HEK293 (cell line): Measurements from ENCODE around the gene PSMB1.

Experiments used
- CTCF ChIA-PET: fragments of 350-600 bp; formaldehyde crosslinking; extraction: SDS; loops from one replicate; lab custom pipeline; 2021; ENCODE audit warnings: antibody characterized with exemption; lab: Yijun Ruan, JAX
- POLR2A ChIA-PET: fragments of 300-600 bp; formaldehyde crosslinking; extraction: SDS; loops from one replicate; lab custom pipeline; 2020; ENCODE audit warnings: antibody characterized with exemption, inconsistent platforms; lab: Yijun Ruan, JAX
- H3K27ac ChIP-seq: fragments of 200-500 bp; sonication (Bioruptor generic); 2 replicates; pipeline ENCODE4 v1.5.1; 2014; ENCODE audit warnings: low read depth, low read length, control low read depth, inconsistent platforms; ENCODE audit errors: extremely low read depth
- H3K36me3 ChIP-seq, 2 experiments: fragments of 200-500 bp in 1 of 2; sonication (Bioruptor generic) in 1 of 2; 1 replicate in 1 of 2; 2 replicates in 1 of 2; pipeline ENCODE4 v1.5.1; 2014 to 2017; ENCODE audit warnings: inconsistent platforms in 2 of 2, low read length in 2 of 2; ENCODE audit not compliant: control insufficient read depth in 2 of 2, insufficient read depth in 1 of 2
- H3K4me1 ChIP-seq: fragments of 200-500 bp; sonication (Bioruptor generic); 2 replicates; pipeline ENCODE4 v1.5.1; 2014; ENCODE audit warnings: mild to moderate bottlenecking, low read length, inconsistent platforms; ENCODE audit not compliant: control insufficient read depth, insufficient read depth
- H3K4me3 ChIP-seq: 2 replicates; pipeline ENCODE4 v1.5.1; 2011; ENCODE audit warnings: low read depth, mild to moderate bottlenecking, control low read depth, low read length, moderate library complexity
- H3K9me3 ChIP-seq: fragments of 200-500 bp; sonication (Bioruptor generic); 2 replicates; pipeline ENCODE4 v1.5.1; 2014; ENCODE audit warnings: low read depth, low read length, inconsistent platforms; ENCODE audit not compliant: control insufficient read depth, insufficient read depth
- ATF2 ChIP-seq: fragments of 450-650 bp; formaldehyde crosslinking; IDR thresholded peaks from 2 replicates; pipeline ENCODE4 v1.5.1; 2016; ENCODE audit warnings: missing biosample characterization, missing genetic modification characterization, low read depth
- GFI1B ChIP-seq: fragments of 450-650 bp; formaldehyde crosslinking; IDR thresholded peaks from 2 replicates; pipeline ENCODE4 v1.5.1; 2016; ENCODE audit warnings: missing biosample characterization, missing genetic modification characterization
- KLF16 ChIP-seq: fragments of 450-650 bp; formaldehyde crosslinking; IDR thresholded peaks from 2 replicates; pipeline ENCODE4 v1.5.1; 2017; ENCODE audit warnings: missing biosample characterization, missing genetic modification characterization
- KLF7 ChIP-seq: fragments of 450-650 bp; formaldehyde crosslinking; IDR thresholded peaks from 2 replicates; pipeline ENCODE4 v1.5.1; 2016; ENCODE audit warnings: missing biosample characterization, missing genetic modification characterization, borderline replicate concordance
- PRDM6 ChIP-seq: fragments of 450-650 bp; formaldehyde crosslinking; IDR thresholded peaks from 2 replicates; pipeline ENCODE4 v1.5.1; 2017; ENCODE audit warnings: missing biosample characterization, missing genetic modification characterization
- REST ChIP-seq: fragments of 450-650 bp; formaldehyde crosslinking; IDR thresholded peaks from 2 replicates; pipeline ENCODE4 v1.5.1; 2016; ENCODE audit warnings: missing biosample characterization, missing genetic modification characterization
- SCRT2 ChIP-seq: fragments of 450-650 bp; formaldehyde crosslinking; IDR thresholded peaks from 2 replicates; pipeline ENCODE4 v1.5.1; 2016; ENCODE audit warnings: missing biosample characterization, missing genetic modification characterization
- SP3 ChIP-seq: fragments of 450-650 bp; formaldehyde crosslinking; IDR thresholded peaks from 2 replicates; pipeline ENCODE4 v1.5.1; 2016; ENCODE audit warnings: missing biosample characterization, missing genetic modification characterization
- ZBTB8A ChIP-seq: fragments of 450-650 bp; formaldehyde crosslinking; IDR thresholded peaks from 2 replicates; pipeline ENCODE4 v1.5.1; 2016; ENCODE audit warnings: missing biosample characterization, missing genetic modification characterization
- ZNF169 ChIP-seq: fragments of 450-650 bp; formaldehyde crosslinking; IDR thresholded peaks from 2 replicates; pipeline ENCODE4 v1.5.1; 2016; ENCODE audit warnings: missing biosample characterization, missing genetic modification characterization
- ZNF175 ChIP-seq: fragments of 450-650 bp; formaldehyde crosslinking; IDR thresholded peaks from 2 replicates; pipeline ENCODE4 v1.5.1; 2016; ENCODE audit warnings: missing biosample characterization, missing genetic modification characterization
- ZNF18 ChIP-seq: fragments of 450-650 bp; formaldehyde crosslinking; IDR thresholded peaks from 2 replicates; pipeline ENCODE4 v1.5.1; 2016; ENCODE audit warnings: missing biosample characterization, missing genetic modification characterization
- ZNF184 ChIP-seq: fragments of 450-650 bp; IDR thresholded peaks from 2 replicates; pipeline ENCODE4 v1.5.1; 2018; ENCODE audit warnings: missing biosample characterization, mild to moderate bottlenecking, missing genetic modification characterization
- ZNF280D ChIP-seq: fragments of 450-650 bp; formaldehyde crosslinking; IDR thresholded peaks from 2 replicates; pipeline ENCODE4 v1.5.1; 2016; ENCODE audit warnings: missing biosample characterization, missing genetic modification characterization
- ZNF521 ChIP-seq: fragments of 450-650 bp; formaldehyde crosslinking; IDR thresholded peaks from 2 replicates; pipeline ENCODE4 v1.5.1; 2017; ENCODE audit warnings: missing biosample characterization, mild to moderate bottlenecking, missing genetic modification characterization
- ZNF629 ChIP-seq: fragments of 450-650 bp; formaldehyde crosslinking; IDR thresholded peaks from 2 replicates; pipeline ENCODE4 v1.5.1; 2017; ENCODE audit warnings: missing biosample characterization, missing genetic modification characterization
- ZNF830 ChIP-seq: fragments of 450-650 bp; IDR thresholded peaks from 2 replicates; pipeline ENCODE4 v1.5.0; 2018; ENCODE audit warnings: missing biosample characterization, missing genetic modification characterization, low read depth, mild to moderate bottlenecking, moderate library complexity
- ZNF837 ChIP-seq: fragments of 450-650 bp; formaldehyde crosslinking; IDR thresholded peaks from 2 replicates; pipeline ENCODE4 v1.5.1; 2016; ENCODE audit warnings: missing biosample characterization, missing genetic modification characterization
- ZSCAN16 ChIP-seq: fragments of 450-650 bp; formaldehyde crosslinking; IDR thresholded peaks from 2 replicates; pipeline ENCODE4 v1.5.1; 2016; ENCODE audit warnings: missing biosample characterization, missing genetic modification characterization
- ZSCAN23 ChIP-seq: fragments of 450-650 bp; formaldehyde crosslinking; IDR thresholded peaks from 2 replicates; pipeline ENCODE4 v1.5.1; 2016; ENCODE audit warnings: missing biosample characterization, missing genetic modification characterization

PSMB1 gene

GRCh38 chr6:170506446-170506845, 46.7 kb downstream of the PSMB1 start:
- no peaks in the 10 kb centered on the region for H3K36me3 ChIP-seq
- H3K4me1 ChIP-seq: no peaks in the 10 kb centered on the region
- POLR2A ChIA-PET: no interaction called here
- CTCF ChIA-PET: interaction anchor here (0.5 to 2.1 kb wide), 4 partner anchors 10 to 488 kb away, joined by 3 to 8 read pairs (median 4); no protein-coding TSS in a partner anchor
- no peak overlapping the region for H3K27ac ChIP-seq
- TF ChIP-seq SP3: no peak
- TF ChIP-seq ZNF830 (tag by site-specific recombination): no peak
- TF ChIP-seq REST (tag by site-specific recombination): no peak
- no peak for TF ChIP-seq KLF7 (tag by site-specific recombination)
- H3K4me3 ChIP-seq: no peak overlapping the region
- H3K9me3 ChIP-seq: no peaks in the 10 kb centered on the region

- no peaks in the 10 kb centered on the region for H3K4me1 ChIP-seq
- ChIA-PET CTCF (interaction anchor here (0.7 to 2.1 kb wide), 3 partner anchors 11 to 33 kb away, joined by 3 to 8 read pairs (median 3); no protein-coding TSS in a partner anchor), POLR2A (no interaction called here)
Measured at GRCh38 chr6:170505306-170505705, 47.8 kb downstream of the PSMB1 start.

GRCh38 chr6:170504479-170504878, 48.6 kb downstream of the PSMB1 start:
- Histone ChIP-seq H3K4me3 (no peak overlapping the region), H3K27ac (no peak overlapping the region), H3K9me3 (no peaks in the 10 kb centered on the region), H3K4me1 (no peaks in the 10 kb centered on the region), H3K36me3 (no peaks in the 10 kb centered on the region)
- TF ChIP-seq PRDM6 (tag by site-specific recombination) (no peak), ZSCAN16 (tag by site-specific recombination) (no peak), ATF2 (no peak), ZNF629 (no peak), KLF16 (tag by site-specific recombination) (no peak), ZNF175 (no peak), ZNF837 (tag by site-specific recombination) (no peak), ZNF18 (tag by site-specific recombination) (no peak), ZNF521 (tag by site-specific recombination) (no peak), ZBTB8A (no peak), SCRT2 (tag by site-specific recombination) (no peak), ZNF169 (tag by site-specific recombination) (no peak), ZNF280D (tag by site-specific recombination) (no peak)
- CTCF ChIA-PET: interaction anchor here (2.1 kb wide), 1 partner anchor 12 kb away, joined by 8 read pairs; no protein-coding TSS in a partner anchor
- POLR2A ChIA-PET: no interaction called here

More at GRCh38 chr6:170505306-170505705, 47.8 kb downstream of the PSMB1 start:
- Histone ChIP-seq H3K27ac (no peak overlapping the region), H3K4me3 (no peak overlapping the region), H3K36me3 (no peaks in the 10 kb centered on the region), H3K9me3 (no peaks in the 10 kb centered on the region)
- TF ChIP-seq ZNF184 (tag by site-specific recombination) (peak; percentile 50; the same call in 1 of the 2 replicates), GFI1B (tag by site-specific recombination) (no peak), ZSCAN23 (tag by site-specific recombination) (no peak)
